GM12875 (cell line): ENCODE results near the gene BPIFA1.

ENCODE experiments used
- H3K4me3 ChIP-seq: one replicate; pipeline ENCODE4 v1.5.1; 2011; ENCODE audit warnings: low read depth, low read length, control low read depth
- TF ChIP-seq, protein P1 (sequence below): IDR thresholded peaks from 2 replicates; pipeline ENCODE4 v1.5.1; 2011; ENCODE audit warnings: low read depth, mild to moderate bottlenecking, control low read depth, inconsistent platforms, low read length, moderate library complexity, borderline replicate concordance; ENCODE audit not compliant: insufficient read depth

The BPIFA1 gene

GRCh38 chr20:33202451-33202850 is 33.3 kb upstream of the BPIFA1 start:
- H3K4me3 ChIP-seq = no peak overlapping the region
- TF ChIP-seq, protein P1, sequence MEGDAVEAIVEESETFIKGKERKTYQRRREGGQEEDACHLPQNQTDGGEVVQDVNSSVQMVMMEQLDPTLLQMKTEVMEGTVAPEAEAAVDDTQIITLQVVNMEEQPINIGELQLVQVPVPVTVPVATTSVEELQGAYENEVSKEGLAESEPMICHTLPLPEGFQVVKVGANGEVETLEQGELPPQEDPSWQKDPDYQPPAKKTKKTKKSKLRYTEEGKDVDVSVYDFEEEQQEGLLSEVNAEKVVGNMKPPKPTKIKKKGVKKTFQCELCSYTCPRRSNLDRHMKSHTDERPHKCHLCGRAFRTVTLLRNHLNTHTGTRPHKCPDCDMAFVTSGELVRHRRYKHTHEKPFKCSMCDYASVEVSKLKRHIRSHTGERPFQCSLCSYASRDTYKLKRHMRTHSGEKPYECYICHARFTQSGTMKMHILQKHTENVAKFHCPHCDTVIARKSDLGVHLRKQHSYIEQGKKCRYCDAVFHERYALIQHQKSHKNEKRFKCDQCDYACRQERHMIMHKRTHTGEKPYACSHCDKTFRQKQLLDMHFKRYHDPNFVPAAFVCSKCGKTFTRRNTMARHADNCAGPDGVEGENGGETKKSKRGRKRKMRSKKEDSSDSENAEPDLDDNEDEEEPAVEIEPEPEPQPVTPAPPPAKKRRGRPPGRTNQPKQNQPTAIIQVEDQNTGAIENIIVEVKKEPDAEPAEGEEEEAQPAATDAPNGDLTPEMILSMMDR = no peak

- TF ChIP-seq, protein P1 = no peak
- H3K4me3 ChIP-seq = no peak overlapping the region
Observed at GRCh38 chr20:33203444-33203843, 32.4 kb upstream of the BPIFA1 start.

DNA sequence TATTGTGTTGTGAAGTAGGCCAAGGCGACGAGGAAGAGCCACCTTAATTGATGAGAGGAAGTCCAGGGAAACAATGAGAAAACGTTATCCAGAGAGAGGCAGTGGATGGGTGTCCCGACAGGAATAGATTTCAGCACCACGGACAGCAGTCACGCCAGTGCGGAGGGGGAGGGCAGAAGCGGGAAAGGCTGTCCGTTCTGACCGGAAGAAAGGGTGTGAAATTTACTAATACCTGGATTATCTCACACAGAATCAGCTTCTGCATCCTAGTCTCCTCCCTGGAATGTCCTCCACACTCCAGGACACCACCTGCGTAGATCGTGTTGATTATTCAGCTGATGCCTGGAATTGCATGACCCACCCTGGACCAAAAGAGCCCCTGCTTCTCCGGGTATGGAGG is 26.0 kb upstream of the BPIFA1 start:
- TF ChIP-seq, protein P1 = no peak
- H3K4me3 ChIP-seq = no peak overlapping the region

GRCh38 chr20:33210371-33210770 is 25.4 kb upstream of the BPIFA1 start:
- TF ChIP-seq, protein P1 = no peak
- H3K4me3 ChIP-seq = no peak overlapping the region

DNA sequence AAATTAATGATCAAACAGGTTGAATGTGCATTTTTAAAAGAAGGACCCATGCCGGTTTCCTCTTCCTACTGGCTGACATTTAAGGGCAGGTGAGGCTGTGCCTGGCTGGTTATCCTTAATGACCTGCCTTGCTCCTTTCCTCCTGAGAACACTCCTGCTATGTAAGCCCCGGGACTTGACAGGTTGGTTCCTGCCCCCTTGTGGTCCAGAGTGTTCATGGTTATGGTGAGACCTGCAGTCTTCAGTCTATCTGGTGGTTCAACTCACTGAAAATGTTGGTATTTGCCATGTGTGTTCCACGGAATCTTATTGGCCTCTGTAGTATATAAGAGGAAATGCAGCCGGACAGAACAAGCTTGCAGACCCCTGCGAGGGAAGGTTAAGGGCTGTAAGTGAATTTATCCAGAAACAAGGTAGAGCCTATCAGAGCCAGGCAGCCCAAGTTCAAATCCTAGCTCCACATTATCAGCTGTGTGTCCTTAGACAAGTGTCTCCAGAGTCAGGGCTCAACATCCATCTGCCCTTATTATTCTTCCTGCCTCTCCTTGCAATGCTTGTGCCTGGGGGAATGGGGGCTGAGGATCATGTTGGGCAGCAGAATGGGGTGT is 23.9 kb upstream of the BPIFA1 start:
- no peak overlapping the region for H3K4me3 ChIP-seq
- TF ChIP-seq, protein P1 = peak; percentile 58; the same call in 1 of the 2 replicates

- TF ChIP-seq, protein P1 = no peak
- H3K4me3 ChIP-seq = no peak within 1 kb of the TSS
Observed at GRCh38 chr20:33217052-33217451, 18.7 kb upstream of the BPIFA1 start, which contains the start of gene BPIFA3. TSS of gene BPIFA3 (plus strand) at chr20:33217352. CDS start at chr20:33217537, 185 bp downstream.

GRCh38 chr20:33224399-33224798 is 11.4 kb upstream of the BPIFA1 start:
- no peak overlapping the region for H3K4me3 ChIP-seq
- TF ChIP-seq, protein P1 = no peak
